HK-2 (cell line): ENCODE data around the gene NDUFV3.
"Not testable (repeated sequence)": the region's sequence is repeated elsewhere in the genome, so short reads cannot be mapped to it uniquely, and the experiment has no call there.

Experiments used
- DNase-seq: peaks from one replicate; pipeline ENCODE4 v3.0.0-alpha.2; 2018; ENCODE audit not compliant: unreplicated experiment

NDUFV3 gene

DNA sequence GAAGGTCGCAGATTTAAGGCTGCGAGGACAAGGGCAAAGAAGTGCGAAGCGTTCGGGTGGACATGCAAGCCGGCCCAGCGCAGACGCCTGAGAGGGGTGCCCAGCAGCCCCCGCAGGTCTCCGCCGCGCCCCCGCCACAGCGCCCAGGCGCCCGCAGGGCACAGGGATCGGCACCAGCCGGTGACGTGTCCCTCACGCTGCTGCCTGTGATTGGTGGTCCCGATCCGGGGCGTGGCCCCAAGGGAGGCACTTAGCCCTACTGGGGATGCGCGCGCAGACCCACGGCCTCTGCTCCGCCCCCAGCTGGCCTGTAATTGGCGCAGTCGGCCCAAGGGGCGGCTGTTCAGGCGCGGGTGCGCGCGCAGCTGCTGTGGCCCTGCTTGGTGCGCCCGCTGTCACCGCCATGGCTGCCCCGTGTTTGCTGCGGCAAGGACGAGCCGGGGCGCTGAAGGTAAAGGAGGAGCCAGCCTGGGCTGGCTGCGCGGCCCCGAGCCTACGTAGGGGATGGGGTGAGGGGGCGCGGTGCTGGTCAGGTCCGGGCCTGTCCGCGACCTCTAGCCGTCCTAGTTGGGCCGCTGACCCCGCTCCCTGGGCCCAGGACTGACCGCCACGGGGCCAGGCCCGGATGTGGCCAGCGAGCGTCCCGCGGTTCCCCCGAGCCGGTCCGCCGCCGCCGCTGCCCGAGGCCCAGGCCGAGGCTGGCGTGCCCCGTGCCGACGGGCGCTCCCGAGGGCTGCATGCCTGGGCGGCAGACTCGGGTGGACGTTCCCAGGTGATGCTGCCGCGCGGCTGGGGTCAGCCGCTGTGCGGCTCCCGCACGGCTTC lies at the start of gene NDUFV3:
NDUFV3 (plus strand) TSS at position 379 of the 825 bp plus-strand sequence; CDS start at position 404, 25 bp downstream.
- peak; percentile 95 for DNase-seq

DNA sequence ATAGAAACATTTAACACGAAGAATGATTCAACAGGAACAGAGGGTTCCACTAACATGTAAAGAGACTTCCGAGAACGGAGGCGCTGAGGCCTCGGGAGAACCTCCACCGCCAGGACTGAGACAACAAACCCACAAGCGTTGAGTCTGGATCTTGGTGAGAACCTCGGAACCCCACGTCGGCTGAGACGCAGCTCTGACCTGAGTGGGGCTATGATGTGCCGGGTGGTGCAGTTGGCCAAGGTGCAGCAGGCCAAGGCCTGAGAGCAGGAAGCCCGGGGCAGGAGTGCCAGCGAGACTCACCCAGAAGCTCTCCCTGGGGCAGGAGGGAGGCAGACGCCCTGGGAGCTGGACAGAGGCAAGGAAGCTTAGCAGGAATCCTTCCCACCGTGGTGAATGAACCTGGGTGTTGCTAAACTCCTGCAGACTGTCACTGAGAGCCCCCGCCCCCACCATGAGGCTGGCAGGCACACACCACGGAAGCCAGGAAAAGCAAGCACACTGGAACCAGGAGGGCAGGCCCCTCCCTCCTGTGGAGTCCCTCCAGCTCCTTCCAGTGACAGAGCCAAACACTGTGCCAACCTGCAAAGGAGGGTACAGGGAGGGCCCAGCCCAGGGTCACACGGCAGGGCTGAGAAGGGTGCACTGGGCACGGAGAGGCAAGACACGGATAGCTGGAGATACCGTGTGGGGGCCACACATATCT lies 48.5 kb upstream of the NDUFV3 start:
- DNase-seq: no peak

DNA sequence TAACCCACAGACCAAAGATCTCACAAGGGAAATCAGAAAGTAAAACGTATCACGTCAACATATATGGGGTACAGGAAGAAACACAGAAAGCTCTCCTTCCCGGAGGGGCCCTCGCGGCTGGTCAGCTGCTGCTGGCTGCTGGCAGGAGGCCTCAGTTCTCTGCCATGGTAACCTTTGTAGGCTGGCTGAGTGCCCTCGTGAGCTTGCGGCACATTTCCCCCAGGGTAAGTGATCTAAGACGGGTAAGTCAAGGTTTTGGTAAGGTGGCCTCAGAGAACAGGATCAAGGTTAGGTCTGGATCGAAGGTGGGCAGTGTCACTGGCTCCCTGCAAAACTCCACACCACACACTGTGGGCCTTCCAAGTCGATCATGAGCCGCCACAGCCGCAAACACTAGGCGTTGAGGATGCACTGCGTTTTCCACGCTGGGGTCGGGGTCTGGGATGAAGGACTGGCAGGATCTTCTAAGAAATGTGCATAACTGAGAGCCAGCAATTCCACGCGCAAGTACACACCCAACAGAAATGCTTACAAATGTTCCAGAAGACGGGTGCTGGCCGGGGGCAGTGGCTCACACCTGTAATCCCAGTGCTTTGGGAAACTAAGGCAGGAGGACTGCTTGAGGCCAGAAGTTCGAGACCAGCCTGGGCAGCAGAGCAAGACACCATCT lies 47.7 kb upstream of the NDUFV3 start:
- DNase-seq: no peak

DNA sequence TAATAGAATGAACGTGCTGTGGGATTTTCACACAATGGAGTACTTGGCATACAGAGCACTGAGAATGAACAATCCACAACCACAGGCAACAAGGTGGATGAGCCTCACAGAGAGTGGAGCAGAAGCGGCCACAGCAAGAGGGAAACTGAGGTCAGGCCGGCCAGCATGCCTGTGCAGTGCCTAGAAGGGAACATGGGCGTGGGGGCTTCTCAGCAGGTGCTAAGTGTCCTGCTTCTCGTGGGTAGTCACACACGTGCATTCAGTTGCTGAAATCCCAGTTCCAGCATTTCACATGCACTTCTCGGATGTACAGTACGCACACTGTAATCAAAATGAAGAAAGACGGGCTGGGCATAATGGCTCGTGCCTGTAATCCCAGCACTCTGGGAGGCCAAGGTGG lies 46.9 kb upstream of the NDUFV3 start:
- DNase-seq: no peak

DNA sequence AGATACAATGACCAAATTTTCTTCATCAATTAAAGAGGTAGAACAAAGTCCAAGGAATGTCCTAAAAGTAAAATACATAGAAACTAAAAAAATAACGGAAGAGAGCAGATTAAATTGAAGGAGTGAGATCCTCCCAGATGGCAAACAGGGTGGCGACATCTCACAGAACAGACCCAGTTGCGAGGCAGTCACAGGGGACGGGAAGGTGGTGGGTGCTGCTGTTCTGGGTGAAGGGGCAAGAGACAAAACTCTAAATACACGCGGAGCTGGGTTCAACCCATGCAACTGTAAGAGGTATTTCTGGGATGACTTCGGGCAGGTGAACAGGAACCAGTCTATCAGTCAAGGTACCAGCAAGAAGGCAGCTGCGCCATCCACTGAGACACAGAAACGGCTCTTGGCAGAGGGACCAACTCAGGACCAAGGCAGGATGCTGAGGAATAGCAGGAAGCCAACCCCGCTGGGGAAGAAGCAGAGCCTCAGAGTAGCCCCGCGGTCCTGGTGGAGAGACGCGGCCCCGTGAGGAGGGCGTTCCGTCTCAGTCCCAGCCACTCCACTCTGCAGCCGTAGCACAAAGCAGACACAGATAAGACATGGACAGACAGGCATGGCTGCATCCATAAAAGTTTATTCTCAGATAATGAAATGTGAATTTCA lies 45.9 kb upstream of the NDUFV3 start:
- no peak for DNase-seq

- DNase-seq: no peak
Observed at GRCh38 chr21:42847726-42848125, 45.4 kb upstream of the NDUFV3 start.

DNA sequence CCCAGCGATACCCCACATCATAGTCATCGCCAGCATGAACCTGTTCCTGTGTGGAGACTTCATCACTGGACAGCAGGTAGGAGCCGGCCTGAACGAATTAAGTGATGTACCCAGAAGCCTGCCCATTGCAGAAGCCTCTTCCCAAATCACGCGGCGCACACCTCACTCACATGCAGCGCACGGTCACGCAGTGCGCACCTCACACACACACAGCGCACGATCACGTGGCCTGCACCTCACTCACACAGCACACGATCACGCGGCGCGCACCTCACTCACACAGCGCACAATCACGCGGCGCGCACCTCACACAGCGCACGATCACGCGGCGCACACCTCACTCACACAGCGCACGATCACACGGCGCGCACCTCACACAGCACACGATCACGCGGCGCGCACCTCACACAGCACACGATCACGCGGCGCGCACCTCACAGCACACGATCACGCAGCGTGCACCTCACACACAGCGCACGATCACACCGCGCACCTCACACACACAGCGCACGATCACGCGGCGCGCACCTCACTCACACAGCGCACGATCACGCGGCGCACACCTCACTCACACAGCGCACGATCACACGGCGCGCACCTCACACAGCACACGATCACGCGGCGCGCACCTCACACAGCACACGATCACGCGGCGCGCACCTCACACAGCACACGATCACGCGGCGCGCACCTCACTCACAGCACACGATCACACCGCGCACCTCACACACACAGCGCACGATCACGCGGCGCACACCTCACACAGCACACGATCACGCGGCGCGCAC lies 44.8 kb upstream of the NDUFV3 start:
- DNase-seq: not testable (repeated sequence)

- DNase-seq: no peak
Observed at GRCh38 chr21:42848932-42849758, 44.0 kb upstream of the NDUFV3 start.

- DNase-seq: no peak
Observed at GRCh38 chr21:42849759-42850412, 43.2 kb upstream of the NDUFV3 start.

DNA sequence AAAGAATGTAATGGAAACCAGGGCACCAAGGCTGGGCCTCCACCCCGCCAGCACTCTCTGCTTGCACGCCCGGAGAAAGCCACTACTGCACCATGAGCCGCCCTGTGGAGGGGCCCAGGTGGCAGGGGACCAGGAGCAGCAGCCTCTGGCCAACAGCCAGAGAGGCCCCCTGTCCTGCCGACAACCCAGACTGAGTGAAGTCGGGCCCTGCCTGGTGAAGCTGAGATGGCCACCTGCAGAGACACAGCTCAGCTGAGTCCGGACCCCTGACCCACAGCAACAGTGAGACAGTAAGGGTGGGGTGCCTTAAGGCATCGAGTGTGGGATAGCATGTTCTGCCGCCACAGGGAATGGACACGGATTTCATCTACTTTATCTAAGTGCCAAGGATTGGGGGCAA lies 42.6 kb upstream of the NDUFV3 start:
- DNase-seq: no peak

GRCh38 chr21:42850866-42851391 lies 42.2 kb upstream of the NDUFV3 start:
- DNase-seq: peak; percentile 22

DNA sequence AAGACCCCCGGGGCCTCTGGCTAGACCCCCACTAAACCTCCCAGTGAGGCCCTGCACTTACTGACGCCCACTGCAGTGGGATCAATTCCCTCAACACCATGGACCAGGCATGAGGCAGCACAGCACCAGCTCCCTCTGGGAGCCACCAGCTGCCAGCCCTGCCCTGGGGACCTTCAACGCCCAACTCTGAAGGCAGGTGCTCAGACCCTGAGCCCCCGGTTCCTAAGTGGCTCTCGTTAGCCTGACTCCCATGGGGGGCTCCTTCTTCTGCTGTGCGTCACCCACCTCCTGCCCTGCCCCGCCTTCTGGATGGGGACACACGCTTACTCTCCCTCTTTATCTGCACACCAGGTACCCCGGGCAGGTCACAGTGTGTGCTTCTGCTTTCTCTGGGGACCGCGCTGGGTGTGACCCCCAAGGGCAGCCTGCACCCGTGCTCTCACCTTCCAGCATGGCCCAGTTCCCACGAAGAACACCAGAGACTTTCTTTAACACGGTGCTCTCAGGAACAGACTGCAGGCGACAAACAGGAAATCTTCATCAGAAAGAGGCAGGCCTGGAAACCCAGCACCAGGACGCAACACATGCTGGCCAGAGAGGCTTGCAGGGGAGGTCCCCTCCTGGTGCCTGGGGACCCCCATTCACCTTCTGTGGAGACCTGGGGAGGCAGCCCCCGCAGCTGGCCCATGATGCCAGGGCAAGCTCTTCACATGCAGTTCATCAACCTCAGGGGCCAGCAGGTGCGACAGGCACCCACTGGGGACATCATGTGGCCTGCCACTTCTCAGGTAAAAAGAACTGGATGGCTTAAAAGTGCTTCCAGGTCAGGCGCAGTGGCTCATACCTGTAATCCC lies 41.1 kb upstream of the NDUFV3 start:
- no peak for DNase-seq

GRCh38 chr21:42852925-42853570 lies 40.1 kb upstream of the NDUFV3 start:
- no peak for DNase-seq

GRCh38 chr21:42853621-42854020 lies 39.5 kb upstream of the NDUFV3 start:
- no peak for DNase-seq

DNA sequence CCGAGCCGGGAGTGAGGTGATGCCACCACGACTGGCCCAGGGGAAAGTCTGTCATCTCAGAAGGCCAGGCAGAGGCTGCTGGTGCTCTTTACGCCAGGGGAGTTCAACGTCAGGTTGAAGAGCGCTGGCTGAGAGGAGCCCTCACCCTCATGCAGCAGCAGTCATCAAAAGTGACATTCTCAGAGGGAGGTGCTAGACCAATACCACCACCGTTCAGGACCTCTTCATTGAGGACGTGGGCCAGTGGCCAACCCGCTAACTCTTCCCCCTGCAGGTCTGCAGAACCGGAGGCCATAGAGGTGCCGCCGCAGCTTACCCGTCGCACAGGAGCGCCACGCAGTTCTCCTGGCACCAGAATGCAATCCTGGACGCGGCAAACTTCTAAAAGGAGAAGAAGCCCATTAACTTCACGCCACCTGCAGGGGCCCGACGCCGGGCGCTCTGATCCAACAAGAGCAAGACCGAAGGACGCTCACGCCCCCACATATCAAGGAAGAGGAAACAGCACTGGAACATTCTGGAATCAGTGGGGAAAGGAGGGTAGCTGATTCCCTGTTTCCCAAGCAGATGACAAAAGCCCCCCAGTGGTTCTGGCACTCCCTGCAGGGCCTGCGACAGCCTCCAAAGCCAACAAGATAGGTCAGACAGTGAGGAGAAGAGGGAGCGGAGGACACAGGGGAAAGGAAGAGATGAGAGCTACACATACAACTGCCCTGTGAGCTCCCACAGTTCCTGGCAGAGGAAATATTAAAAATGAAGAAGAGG lies 38.7 kb upstream of the NDUFV3 start:
- no peak for DNase-seq

DNA sequence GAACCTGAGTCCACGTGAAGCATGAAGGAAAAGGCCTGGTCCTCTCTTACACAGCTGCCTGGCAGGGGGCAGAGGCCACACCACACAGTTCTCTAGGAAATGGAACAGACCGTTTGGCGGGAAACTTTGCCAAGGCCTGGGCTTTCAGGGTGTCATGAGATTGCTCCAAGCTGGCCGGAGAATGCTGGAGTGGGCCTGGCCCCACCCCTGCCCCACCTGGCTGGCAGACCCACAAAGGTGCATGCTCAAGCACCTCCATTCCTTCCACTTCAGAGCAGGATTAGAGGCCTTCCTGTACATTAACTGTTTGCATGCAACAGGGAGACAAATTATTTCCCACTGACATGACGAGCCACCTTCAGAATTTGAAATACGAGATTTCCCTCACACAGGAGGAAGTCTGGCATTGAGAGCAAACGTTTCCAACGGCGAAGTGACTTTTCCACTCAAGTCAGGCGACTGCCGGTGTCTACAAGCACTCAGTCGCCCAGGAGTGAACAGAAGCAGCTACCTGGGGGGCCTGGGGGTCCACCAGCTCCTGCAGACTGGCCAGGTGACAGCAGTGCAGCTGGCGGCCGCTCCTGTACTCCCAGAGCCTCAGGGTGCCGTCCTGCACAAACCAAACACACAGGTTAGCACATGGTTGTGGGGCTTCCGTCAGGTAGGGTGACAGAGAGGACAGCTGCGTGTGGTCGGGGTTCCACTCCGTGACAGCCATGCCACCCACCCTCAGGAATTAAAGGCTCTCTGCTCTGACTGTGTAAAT lies 37.8 kb upstream of the NDUFV3 start:
- DNase-seq: no peak

- DNase-seq: no peak
Observed at GRCh38 chr21:42855937-42856335, 37.2 kb upstream of the NDUFV3 start.
